Duodenal mucosa (tissue), 2 donors: Measurements from ENCODE around the gene FOXI3.
"Not testable (repeated sequence)": the region's sequence is repeated elsewhere in the genome, so short reads cannot be mapped to it uniquely, and the experiment has no call there.

Source experiments
- H3K27ac ChIP-seq: one replicate; pipeline ENCODE4 v1.7.0; 2013; ENCODE audit warnings: low read depth, low read length
- H3K27me3 ChIP-seq, 2 donors: one replicate each; pipeline ENCODE4 v1.7.0; 2013; ENCODE audit warnings: low read length in 2 of 2, control low read depth in 1 of 2; ENCODE audit not compliant: insufficient read depth in 2 of 2, control insufficient read depth in 1 of 2
- H3K36me3 ChIP-seq, 2 donors: one replicate each; pipeline ENCODE4 v1.7.0; 2013; ENCODE audit warnings: low read length in 2 of 2, control low read depth in 1 of 2; ENCODE audit not compliant: insufficient read depth in 2 of 2, control insufficient read depth in 1 of 2
- H3K4me1 ChIP-seq, 2 donors: one replicate each; pipeline ENCODE4 v1.7.0; 2013; ENCODE audit warnings: low read length in 2 of 2, control low read depth in 1 of 2; ENCODE audit not compliant: insufficient read depth in 2 of 2, control insufficient read depth in 1 of 2
- H3K4me3 ChIP-seq, 2 donors: one replicate each; pipeline ENCODE4 v1.7.0; 2013; ENCODE audit warnings: low read length in 2 of 2, low read depth in 1 of 2
- H3K9ac ChIP-seq, 2 donors: one replicate each; pipeline ENCODE4 v1.7.0; 2013; ENCODE audit warnings: low read length in 2 of 2, low read depth in 1 of 2
- H3K9me3 ChIP-seq, 2 donors: one replicate each; pipeline ENCODE4 v1.7.0; 2013; ENCODE audit warnings: low read length in 2 of 2, control low read depth in 1 of 2; ENCODE audit not compliant: control insufficient read depth in 1 of 2

FOXI3 gene

DNA sequence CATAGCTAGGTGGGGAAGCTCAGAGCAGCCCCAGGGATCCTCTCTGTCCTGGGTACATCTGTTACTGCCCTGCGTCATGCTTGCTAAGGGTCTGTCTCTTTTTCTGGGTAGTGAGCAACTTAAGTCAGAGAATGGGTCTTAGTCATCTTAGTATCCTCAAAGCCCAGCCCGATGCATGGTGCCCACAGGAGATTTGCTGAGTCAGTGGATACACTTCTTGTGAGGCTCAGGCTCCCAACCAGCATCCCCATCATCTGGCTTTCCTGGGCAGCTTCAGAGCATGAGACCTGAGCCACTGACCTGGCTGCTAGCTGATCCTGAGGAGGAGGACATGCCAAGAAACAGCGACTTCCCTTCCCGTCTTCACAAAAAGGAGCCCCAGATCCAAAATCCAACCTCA, 10.0 kb downstream of the FOXI3 start:
- no peak overlapping the region for H3K9ac ChIP-seq
- no peaks in the 10 kb centered on the region for H3K9me3 ChIP-seq
- no peaks in the 10 kb centered on the region for H3K4me1 ChIP-seq
- H3K36me3 ChIP-seq, result no peaks in the 10 kb centered on the region
- H3K27me3 ChIP-seq, result peaks cover 2 to 8% of the 10 kb centered on the region in 2 donors
- H3K27ac ChIP-seq, result no peak overlapping the region
- no peak overlapping the region for H3K4me3 ChIP-seq

DNA sequence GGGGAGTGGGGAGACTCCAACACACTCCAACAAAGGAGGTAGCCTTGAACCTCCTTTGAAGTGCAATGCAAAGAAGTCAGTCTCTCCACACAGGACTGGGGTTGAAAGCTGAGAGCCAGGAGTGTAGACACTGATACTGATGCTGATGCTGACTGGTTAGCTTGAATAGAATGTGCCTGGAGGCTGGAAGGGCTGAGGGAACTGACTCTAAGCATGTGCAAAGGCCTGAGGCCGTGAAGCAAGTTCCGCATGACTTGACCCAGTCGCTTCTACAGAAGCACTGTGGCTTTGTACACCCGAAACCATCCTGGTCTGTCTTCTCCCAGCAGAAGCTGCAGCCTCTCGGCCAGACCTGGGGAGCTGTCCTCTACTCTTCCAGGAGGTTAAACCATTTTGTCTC, 10.4 kb downstream of the FOXI3 start:
- H3K9me3 ChIP-seq, result no peaks in the 10 kb centered on the region
- no peak overlapping the region for H3K27ac ChIP-seq
- no peaks in the 10 kb centered on the region for H3K36me3 ChIP-seq
- H3K4me1 ChIP-seq, result no peaks in the 10 kb centered on the region
- no peak overlapping the region for H3K9ac ChIP-seq
- H3K4me3 ChIP-seq, result no peak overlapping the region
- peaks cover under 1 to 8% of the 10 kb centered on the region in 2 donors for H3K27me3 ChIP-seq

DNA sequence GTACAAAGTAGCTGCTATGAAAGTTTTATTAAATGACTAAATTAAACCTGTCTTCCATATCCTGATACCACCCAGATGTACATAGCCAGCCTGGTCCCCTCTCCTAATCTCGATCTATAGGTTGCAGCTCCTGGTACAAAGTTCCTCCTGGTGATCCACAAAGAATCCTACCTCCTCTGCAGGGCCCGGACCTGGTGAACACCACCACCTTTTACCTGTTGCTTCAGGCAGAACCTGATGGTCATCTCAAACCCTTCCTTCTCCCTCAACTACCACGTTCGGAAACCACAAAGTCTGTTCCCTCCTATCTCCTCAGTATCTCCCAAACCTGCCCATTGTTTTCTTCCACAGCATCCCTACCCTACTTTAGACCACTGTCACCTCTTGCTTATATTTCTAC, 15.5 kb downstream of the FOXI3 start:
- H3K4me3 ChIP-seq, result no peak overlapping the region
- peaks cover 0 to 8% of the 10 kb centered on the region in 2 donors for H3K27me3 ChIP-seq
- no peaks in the 10 kb centered on the region for H3K9me3 ChIP-seq
- H3K36me3 ChIP-seq, result no peaks in the 10 kb centered on the region
- no peak overlapping the region for H3K9ac ChIP-seq
- no peaks in the 10 kb centered on the region for H3K4me1 ChIP-seq
- H3K27ac ChIP-seq, result no peak overlapping the region

DNA sequence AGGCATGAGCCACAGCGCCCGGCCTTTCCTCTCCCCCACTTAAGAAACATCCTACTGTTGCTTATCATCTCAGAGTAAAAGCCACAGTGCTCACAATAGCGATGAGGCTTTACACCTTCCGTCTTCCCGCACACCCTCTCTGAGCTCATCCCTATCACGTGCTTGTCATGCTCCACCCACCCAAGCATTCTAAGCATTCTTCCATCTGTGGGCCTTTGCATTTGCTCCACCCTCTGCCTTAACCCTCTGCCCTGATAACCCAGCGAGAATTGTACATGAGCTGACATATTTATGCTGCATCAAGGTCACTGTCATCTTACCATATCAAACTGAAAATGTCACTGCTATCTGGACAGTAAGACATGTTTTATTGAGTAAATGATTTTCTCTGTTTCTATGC, 22.6 kb downstream of the FOXI3 start:
- Histone ChIP-seq H3K27me3 (no peaks in the 10 kb centered on the region), H3K36me3 (no peaks in the 10 kb centered on the region), H3K4me3 (no peak overlapping the region), H3K9me3 (no peaks in the 10 kb centered on the region), H3K27ac (no peak overlapping the region), H3K4me1 (no peaks in the 10 kb centered on the region), H3K9ac (no peak overlapping the region)

DNA sequence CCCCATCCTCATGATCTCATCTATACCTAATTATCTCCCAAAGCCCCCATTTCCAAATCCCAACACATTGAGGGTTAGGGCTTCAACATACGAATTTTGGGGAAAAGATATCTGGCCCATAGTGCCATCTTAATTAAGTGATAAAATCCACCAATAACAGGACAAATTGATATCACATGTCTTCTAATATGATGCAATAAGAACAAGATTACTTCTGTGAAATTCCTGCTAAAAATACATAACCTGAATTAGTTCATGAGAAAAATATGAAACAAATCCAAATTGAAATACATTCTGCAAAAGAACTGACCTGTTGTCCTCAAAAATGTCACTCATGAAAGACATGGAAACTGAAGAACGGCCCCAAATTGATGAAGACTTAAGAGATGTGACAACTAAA, 28.8 kb downstream of the FOXI3 start:
- Histone ChIP-seq H3K9me3 (no peaks in the 10 kb centered on the region), H3K27me3 (no peaks in the 10 kb centered on the region), H3K27ac (no peak overlapping the region), H3K9ac (no peak overlapping the region), H3K36me3 (no peaks in the 10 kb centered on the region), H3K4me1 (no peaks in the 10 kb centered on the region), H3K4me3 (no peak overlapping the region)

DNA sequence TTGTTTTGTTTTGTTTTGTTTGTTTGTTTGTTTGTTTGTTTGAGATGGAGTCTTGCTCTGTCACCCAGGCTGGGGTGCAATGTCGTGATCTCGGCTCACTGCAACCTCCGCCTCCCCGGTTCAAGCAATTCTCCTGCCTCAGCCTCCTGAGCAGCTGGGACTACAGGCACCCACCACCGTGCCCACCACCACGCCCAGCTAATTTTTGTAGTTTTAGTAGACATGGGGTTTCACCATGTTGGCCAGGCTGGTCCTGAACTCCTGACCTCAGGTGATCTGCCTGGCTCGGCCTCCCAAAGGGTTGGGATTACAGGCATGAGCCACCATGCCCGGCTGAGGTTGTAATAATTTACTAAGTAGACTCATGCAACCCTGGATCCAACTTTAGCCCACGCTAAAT, 33.4 kb downstream of the FOXI3 start:
- H3K4me1 ChIP-seq, H3K36me3 ChIP-seq, H3K9ac ChIP-seq, H3K27me3 ChIP-seq, H3K9me3 ChIP-seq, H3K4me3 ChIP-seq, H3K27ac ChIP-seq: not testable (repeated sequence)

DNA sequence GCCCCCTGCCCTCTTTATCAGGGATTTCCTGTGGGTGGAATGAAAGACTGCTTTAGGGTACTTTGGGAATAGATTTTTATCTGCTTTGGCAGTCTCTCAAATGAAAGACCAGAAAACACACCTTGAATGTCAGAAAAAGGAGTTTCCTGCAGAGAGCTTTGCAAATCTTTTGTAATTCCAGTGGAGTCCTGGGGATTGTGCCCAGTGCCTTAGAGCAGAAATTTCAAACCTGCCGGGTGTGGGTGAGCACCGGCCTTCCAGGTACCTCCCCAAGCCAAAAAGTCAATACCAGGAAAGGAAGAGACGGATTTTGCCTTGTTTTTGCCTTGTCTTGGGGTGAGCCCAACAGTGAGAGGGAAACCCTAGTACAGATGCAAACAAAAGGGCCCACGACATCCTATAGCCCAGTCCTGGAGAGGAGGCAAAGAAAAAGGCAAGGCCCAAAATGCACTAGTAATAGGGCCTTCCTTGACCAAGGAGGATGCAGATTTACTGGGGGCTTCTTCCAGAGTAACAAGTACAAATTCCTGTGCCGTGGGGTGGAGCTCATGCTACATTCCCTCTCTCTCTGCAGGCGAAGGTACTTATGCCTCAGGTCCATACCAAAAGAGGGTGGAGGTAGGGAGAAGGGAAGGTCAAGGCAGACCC, 36.4 kb downstream of the FOXI3 start:
- Histone ChIP-seq H3K36me3 (no peaks in the 10 kb centered on the region), H3K9ac (no peak overlapping the region), H3K9me3 (no peaks in the 10 kb centered on the region), H3K4me3 (no peak overlapping the region), H3K4me1 (no peaks in the 10 kb centered on the region), H3K27ac (no peak overlapping the region), H3K27me3 (no peaks in the 10 kb centered on the region)

DNA sequence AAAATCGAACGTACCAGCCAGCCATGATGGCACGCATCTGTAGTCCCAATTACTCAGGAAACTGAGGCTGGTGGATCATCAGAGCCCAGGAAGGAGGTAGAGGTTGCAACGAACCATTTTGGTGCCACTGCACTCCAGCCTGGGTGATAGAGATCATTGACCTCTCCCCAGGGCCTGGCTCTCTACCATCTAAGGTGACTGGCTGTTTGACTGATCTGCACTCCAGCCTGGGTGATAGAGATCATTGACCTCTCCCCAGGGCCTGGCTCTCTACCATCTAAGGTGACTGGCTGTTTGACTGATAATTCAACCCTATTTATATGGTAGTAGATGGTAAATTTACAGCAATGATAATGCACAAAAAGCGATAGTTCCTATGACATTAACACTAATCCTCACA, 43.6 kb downstream of the FOXI3 start:
- not testable (repeated sequence) for H3K4me3 ChIP-seq

DNA sequence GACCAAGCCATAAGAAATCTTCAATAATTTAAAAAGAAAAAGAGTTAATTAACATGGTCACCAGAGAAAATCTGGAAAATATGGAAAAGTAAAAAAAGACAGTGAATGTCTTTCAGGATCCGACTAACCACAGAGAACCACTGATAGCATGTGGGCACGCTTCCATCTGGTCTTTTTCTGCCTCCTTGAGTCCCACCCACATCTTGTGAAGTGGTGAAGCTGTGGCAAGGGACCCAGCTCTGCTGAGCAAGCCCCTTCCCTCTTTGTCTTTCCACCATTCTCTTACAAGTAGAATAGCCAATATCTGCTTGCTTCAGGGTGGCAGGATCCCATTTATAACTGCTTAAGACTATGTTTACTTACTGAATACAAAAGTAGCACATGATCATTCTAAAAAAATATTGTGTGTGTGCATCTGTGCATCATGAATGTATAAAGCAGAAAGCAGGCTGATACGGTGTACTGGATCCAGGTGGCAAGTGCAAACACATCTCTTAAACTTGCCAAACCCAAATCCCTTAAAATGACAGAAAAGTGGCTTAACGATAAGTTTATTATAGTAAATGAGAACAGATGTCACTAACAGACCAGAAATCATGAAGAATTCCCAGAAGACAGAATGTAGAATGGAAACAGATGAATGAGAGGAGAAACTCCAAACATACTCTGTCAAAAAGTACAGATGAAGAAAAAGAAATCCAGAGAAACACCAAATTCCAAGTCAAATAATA, 52.3 kb downstream of the FOXI3 start:
- no peaks in the 10 kb centered on the region for H3K27me3 ChIP-seq
- no peak overlapping the region for H3K4me3 ChIP-seq
- H3K4me1 ChIP-seq, result no peaks in the 10 kb centered on the region
- H3K9ac ChIP-seq, result no peak overlapping the region
- H3K27ac ChIP-seq, result no peak overlapping the region
- H3K9me3 ChIP-seq, result no peaks in the 10 kb centered on the region
- no peaks in the 10 kb centered on the region for H3K36me3 ChIP-seq

More for the DNA sequence above, 43.6 kb downstream of the FOXI3 start:
- not testable (repeated sequence) for H3K36me3 ChIP-seq, H3K9me3 ChIP-seq, H3K4me1 ChIP-seq, H3K27ac ChIP-seq, H3K9ac ChIP-seq, H3K27me3 ChIP-seq

DNA sequence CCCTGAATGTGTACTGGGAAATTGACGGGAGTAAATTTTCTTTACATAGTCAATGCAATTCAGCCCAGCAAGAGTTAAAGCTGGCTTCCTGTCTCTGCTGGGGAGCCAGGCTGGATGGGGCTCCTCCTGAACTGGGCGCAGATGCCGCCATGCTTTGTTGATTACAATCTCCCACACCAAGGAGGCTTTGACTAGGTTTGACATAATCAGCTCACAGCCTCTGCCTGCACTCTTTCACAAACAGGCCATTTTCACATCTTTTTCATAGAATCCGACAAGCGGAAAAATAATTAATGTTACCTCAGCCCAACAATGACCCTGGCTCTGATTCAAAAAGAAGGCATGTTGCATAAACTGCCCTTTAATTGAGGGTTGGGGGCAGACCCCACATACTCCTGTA, 54.3 kb downstream of the FOXI3 start:
- Histone ChIP-seq H3K4me3 (no peak overlapping the region), H3K27me3 (no peaks in the 10 kb centered on the region), H3K9ac (no peak overlapping the region), H3K4me1 (no peaks in the 10 kb centered on the region), H3K27ac (no peak overlapping the region), H3K36me3 (no peaks in the 10 kb centered on the region), H3K9me3 (no peaks in the 10 kb centered on the region)
